ENCODE measurements around the gene SCO1.
"Not testable (repeated sequence)": the region's sequence is repeated elsewhere in the genome, so short reads cannot be mapped to it uniquely, and the experiment has no call there.

Gene SCO1

GRCh38 chr17:10724546-10725195 is 27.3 kb upstream of the SCO1 start:
- DNase-seq, result no peak

GRCh38 chr17:10718547-10718946 is 21.2 kb upstream of the SCO1 start:
- DNase-seq, result no peak

DNA sequence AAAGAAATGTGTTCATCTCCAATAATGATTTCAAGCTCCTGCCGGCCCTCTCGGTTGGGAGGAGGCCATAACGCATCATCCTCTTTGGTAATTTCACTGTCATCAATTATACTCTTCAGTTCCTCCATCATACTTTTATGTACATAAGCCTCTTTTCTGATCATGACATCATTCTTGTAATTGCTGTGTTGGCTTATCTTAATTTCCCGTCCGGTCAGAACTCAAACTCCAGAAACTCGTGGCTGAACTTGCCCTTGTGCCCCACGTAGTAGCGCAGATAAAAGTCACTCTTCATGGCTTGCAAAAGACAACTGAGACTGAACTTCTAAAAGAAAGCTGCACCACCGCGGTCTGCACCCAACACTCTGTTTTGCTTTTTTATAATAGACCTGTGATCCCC is 18.9 kb upstream of the SCO1 start:
- DNase-seq, result no peak

- no peak for DNase-seq
Measured at GRCh38 chr17:10713318-10713717, 16.0 kb upstream of the SCO1 start.

DNA sequence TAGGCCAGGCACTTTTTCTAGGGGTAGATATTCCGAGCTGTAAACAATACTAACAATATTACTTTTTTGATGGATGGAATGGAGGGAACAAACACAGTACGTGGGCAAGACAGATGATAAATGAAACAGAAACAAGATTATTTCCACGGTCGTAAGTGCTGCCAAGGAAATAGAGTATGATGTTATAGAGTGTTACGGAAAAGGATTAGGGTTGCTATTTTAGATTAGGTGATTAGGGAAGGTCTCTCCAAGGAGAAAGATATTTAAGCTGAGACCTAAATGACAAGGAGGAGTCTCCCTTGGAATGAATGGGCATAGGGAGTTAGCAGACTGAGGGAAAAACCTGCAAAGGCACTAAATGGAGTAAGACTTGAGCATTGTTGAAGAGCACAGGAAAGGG is 8.4 kb upstream of the SCO1 start:
- DNase-seq, result no peak

- no peak for DNase-seq
Measured at GRCh38 chr17:10702574-10702973, 5.2 kb upstream of the SCO1 start.

GRCh38 chr17:10699856-10700255 is 2.5 kb upstream of the SCO1 start:
- DNase-seq, result peak; percentile 14 to 44

DNA sequence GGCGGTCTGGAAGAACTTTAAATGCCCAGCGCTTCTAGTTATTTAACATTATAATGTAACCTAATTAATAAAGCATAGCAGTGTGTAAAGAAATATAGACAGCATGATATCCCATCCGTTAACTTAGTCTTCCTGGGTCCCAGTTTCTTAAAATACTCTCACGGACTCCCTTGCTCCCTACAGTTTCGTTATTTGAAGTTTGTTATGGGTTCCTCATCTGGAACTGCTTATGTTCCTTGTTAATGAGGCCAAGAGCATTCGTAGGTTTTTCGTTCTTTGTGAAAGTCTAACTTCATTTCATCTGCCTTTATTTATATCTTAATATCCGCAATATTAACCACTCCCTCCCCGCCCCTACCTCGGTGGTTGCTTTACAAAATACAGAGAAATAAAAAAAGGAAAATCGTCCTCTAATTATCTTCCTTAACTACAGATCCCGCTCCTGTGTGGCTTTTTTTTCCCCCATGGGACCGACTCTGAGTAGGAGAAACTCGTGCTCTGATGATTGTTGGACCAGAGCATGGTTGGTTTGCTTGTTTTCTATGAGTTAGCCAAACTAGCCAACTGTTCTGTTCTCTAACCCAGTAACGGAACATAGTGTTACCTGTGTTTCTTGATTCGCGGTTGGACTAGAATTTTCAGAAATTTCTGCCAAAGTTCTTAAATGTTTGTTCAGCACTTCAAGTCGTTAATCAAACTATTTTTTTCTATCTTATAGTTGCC is 924 bp upstream of the SCO1 start:
- DNase-seq, result no peak

DNA sequence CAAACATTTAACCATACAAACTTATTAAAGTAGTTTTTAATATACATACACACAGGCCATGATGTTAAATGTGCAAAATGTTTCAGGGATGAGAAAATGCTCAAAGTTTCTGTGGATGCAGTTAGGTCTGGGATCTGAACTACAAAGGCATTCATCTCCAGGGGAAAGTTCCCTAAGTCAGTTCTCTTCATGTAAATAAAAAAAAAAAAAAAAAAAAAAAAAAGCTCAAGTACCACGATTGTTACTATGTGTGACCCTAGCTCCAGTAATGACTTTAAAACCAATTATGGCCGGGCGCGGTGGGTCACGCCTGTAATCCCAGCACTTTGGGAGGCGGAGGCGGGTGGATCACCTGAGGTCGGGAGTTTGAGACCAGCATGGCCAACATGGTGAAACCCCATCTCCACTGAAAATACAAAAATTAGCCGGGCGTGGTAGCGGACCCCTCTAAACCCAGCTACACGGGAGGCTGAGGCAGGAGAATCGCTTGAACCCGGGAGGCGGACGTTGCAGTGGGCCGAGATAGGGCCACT is 1.4 kb downstream of the SCO1 start:
- not testable (repeated sequence) for DNase-seq

- DNase-seq, result no peak
Measured at GRCh38 chr17:10687499-10687898, 9.8 kb downstream of the SCO1 start.

- DNase-seq, result no peak
Measured at GRCh38 chr17:10683853-10684252, 13.5 kb downstream of the SCO1 start.

- DNase-seq, result no peak
Measured at GRCh38 chr17:10681866-10682446, 15.4 kb downstream of the SCO1 start.

DNA sequence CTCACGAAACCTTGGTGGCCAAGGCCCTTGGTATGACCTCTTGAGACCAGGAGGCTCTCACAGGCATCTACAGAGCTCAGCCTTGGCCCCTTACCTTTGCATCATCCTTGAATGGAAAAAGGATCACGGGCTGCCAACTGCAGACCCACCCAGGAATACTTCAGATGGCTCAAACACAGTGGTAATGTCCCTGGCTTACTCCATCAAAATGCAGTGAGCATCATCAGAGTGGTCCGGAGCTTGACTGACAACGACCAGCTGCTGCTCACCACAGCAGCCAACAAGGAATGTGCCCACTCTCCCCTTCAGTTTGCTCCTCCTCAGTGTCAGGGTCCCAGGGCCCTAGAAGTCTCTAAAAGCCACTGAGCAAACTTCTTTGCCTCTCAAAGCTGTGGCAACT is 22.6 kb downstream of the SCO1 start:
- no peak for DNase-seq

GRCh38 chr17:10673312-10673711 is 24.0 kb downstream of the SCO1 start:
- no peak for DNase-seq

DNA sequence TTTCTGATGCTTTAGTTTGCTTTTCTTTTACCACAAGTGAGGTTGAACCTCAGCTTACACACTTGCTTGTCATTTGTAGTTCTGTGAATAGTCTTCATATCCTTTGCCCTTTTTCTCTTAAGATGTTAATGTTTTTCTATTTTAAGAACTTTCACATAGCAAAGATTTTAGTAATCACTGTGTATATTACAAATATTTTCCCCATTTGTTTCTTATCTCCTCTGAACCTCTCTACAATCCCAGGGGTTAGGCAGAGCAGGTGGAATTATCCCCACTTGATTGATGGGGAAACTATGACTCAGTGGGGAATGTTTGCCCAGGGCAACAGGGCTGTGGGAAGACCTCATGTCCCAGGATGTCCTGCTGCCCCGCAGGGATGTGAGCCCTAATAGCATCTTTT is 28.6 kb downstream of the SCO1 start:
- no peak for DNase-seq

GRCh38 chr17:10666906-10667305 is 30.4 kb downstream of the SCO1 start:
- DNase-seq, result no peak

DNA sequence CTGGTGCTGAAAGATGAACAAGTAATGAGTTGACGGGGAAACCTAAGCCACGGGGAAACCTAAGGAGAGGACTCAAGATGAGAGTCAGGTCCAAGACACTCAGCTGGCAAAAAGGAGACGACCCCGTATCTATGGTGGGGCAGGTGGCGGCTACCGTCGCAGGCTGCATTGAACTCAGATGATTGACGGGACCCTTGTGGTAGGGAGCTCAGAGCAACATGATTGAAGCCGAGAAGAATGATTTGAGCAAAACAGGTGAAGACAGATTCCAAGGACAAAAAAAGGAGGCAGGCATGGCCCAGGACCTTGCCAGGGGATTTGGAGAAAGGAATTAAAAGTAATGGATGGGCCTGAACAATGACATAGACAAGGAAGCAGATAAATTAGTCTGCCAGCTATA is 32.8 kb downstream of the SCO1 start:
- no peak for DNase-seq

DNA sequence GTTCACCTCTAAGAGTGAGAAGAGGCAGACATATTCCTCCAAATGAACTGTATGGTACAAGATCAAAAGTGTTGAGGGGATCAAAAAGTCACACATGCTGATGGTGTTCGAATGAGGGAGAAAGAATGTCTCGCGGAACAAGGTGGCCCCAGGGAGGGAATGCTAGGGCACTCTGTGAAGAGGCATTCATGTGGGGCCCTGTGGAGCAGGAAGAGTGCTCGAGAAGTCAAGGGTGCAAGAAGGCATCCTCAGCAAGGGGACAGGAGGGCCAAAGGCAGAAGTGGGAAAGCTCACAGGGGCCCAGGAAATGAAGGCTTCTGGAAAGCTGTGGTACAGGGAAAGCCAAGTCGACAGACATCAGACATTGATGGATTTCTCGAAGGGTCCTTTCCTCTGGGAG is 34.1 kb downstream of the SCO1 start:
- no peak for DNase-seq

GRCh38 chr17:10661437-10661836 is 35.9 kb downstream of the SCO1 start:
- DNase-seq, result no peak

DNA sequence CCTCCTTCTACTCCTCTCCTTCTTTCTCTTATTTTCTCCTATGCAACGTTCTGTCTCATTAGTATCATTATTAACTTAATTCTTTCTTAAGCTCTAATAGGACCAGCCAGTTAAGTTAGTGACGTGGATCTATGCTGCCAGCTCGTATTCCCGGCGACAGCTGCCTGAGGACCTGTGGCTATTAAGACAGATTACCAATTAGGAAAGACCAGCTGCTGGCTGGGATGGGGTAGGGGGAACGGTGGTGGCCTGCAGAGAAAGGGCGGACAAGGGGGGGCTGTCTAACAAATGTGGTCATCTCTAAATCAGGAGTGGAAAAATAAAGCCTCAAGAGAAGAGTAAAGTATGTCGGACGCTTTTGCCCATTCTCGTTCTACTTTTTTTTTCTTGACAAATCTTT is 39.5 kb downstream of the SCO1 start:
- DNase-seq, result no peak

DNA sequence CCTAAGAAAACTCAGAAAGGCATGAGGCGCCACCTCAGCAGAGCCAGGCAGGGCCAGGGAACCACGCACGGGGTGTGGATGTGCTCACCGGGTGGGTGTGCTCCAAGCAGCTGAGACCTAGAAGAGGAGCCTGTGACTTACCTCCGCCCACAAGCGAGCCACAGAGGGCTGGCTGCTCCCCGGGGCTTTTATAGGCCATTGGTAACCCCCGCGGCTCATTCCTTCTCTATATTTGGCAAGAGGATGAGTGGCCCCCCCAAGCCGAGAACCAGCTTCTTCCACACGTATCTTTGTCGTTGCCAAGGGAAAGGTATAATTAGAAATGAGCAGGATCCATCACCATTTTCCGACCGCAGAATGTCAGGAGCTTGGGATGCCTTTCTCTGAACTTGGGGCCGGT is 40.2 kb downstream of the SCO1 start, which contains the start of gene MYH3:
MYH3 (minus strand) TSS at position 162 of the 400 bp plus-strand sequence. CDS start 2,245 bp downstream, outside the sequence.
- no peak for DNase-seq

- DNase-seq, result no peak
Measured at GRCh38 chr17:10653987-10654386, 43.3 kb downstream of the SCO1 start.

- DNase-seq, result no peak
Measured at GRCh38 chr17:10652984-10653659, 44.2 kb downstream of the SCO1 start.

All from CD4-positive, alpha-beta T cell treated with Interleukin-1 beta for 1 hour (primary cell).